Fibroblast of skin of right quadriceps (primary cell): Measurements from ENCODE around the gene ADI1.
"Not testable (repeated sequence)": the region's sequence is repeated elsewhere in the genome, so short reads cannot be mapped to it uniquely, and the experiment has no call there.

Source experiments
- DNase-seq: peaks from one replicate; pipeline ENCODE4 v3.0.0-alpha.2; 2013

The ADI1 gene

DNA sequence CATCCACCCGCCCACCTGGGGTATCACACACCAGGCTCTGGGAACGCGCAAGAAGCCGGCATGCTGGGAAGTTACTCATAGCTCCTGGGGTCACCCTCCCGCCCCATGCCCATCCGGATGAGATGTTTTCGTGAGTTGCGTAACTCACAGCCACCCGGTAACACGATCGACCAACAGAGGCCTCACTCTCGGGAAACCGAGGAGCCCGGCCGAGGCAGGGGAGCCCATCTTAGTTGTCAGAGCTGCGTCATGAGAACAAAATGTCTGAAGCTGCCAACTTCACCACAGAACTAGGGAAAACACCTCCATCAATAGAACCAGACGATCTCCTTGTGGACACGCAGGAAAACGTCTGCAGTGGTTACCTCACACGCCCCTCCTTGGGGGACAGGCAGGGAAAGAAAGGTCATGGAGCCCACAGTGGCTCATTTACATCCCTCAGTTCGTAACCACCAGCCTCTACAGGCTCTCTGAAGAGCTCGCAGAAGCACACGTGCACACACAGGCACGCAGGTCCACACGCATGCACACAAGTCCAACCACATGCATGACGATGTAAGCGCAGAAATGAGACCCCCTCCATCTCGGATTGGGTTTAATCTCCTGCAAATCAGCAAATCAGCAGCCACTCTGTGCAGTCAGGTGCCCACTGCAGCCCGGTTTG, 26.2 kb downstream of the ADI1 start:
- DNase-seq: peak; percentile 35

DNA sequence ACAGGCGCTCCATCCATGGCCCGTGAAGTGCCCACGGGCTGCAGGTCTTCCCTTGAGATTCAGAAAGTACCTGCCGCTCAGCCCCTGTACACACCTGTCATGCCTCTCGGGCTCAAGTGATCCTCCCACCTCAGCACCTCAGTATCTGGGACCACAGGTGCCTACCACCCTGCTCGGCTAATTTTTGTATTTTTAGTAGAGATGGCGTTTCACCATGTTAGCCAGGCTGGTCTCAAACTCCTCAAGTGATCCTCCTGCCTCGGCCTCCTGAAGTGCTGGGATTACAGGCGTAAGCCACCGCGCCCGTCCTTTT, 26.9 kb downstream of the ADI1 start:
- not testable (repeated sequence) for DNase-seq

DNA sequence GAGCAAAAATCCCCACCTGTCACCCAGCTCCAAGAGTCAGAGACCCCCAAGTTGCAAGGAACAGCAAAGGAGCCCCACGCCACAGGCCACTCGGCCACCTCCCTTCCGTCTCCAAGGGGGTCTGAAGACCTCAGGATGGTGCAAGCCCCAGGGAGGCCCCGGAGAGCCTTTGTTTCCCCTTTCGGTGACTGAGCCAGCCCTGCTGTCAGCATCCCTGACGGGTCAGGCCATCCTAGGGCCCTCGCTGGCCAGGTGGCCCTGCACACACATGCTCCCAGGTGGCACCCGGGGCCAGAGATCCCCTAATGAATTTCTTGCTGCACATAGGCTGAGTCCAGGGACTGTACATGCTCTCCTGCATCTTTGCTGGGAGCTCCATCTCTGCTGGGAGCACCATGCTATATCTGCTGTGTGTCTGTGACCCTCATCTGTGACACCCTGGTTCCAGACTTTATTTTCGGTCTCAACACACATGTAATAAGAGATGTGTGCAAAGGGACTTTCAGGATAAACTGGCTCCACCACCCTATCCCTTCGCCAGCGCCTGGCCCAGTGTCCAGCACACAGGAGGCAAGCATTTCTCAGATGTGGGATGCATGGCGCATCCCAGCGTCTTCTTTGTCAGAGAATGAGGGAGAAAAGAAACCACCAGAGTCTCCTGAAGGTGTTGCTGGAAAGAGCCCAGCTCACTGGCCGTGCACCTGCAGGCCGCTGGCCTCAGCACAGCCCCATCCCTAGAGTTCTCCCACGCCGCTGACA, 27.4 kb downstream of the ADI1 start:
- no peak for DNase-seq

DNA sequence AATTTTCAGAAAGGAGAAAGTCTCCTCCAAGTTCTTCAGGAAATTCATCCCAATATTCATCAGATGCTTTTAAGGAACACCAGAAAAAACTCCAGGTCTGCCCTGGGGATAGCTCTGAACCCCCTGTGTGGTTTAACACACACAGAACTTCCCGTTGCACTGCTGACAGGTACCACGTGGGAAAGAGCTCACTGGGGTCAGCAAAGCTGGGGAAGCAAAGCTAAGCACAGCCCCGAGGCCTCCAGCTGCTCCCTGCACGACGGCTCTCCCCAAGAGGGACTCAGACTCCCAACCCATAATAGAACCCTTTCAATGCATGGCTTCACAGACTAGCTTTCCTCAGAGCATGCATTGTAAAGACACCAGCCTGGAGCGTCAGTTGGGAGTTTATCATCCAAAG, 28.0 kb downstream of the ADI1 start:
- no peak for DNase-seq

DNA sequence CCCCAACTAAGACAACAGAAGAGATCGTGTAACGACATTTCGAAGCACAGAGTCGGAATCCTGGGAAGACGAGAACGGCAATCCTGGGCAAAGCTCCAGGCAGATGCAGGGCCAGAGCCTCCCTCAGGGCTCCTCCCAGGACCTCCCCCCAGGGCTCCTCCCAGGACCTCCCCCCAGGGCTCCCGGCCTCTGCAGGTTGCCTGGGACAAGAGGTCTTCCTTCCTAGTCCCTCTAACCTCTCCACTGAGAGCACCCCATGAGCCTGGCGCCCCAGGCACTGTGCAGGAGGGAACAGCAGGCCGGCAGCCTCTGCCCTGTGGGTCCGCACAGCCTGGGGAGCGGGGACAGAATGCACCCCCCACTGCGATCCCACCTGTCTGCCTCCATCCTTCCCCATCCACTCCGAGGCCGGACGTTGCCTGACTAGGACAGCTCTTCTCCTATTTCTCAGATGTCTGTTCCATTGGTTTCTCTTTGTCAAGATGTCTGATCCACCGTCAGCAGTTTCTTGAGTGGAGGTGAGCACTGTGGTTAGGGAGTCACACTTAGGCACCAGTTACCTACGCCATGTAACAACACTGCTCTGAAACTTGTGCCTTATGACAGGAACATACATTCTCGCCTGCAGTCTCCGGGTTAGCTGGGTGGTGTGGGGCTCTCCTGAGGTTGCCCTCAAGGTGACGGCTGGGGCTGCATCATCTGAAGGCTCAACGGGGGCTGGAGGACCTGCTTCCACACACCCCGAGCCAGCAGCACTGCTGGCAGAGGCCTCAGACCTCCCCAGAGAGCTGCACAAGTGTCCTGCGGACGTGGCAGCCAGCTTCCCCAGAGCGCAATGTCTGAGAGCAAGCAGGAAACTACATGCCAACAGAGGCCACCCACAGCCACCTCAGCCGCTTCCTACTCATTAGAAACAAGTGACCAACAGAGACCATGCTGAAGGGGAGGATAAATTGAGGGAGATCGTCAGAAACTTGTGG, 28.9 kb downstream of the ADI1 start:
- no peak for DNase-seq

DNA sequence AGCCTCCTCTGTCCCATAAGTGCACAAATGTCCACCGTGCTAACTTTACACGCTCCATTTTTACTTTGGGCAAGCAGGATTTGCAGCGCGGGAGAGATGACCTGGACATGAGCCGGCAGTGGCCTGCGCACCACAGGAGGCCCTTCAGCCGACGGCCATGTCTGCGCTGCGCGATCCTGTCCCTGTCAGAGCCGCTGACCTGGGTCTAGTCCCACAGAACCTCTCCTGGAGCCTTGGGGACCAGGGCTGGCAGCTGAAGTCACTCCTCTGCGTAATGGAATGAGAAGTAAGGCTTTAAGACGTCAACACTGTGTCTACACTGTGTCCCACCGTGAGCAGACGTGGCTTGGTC, 29.6 kb downstream of the ADI1 start:
- DNase-seq: no peak

DNA sequence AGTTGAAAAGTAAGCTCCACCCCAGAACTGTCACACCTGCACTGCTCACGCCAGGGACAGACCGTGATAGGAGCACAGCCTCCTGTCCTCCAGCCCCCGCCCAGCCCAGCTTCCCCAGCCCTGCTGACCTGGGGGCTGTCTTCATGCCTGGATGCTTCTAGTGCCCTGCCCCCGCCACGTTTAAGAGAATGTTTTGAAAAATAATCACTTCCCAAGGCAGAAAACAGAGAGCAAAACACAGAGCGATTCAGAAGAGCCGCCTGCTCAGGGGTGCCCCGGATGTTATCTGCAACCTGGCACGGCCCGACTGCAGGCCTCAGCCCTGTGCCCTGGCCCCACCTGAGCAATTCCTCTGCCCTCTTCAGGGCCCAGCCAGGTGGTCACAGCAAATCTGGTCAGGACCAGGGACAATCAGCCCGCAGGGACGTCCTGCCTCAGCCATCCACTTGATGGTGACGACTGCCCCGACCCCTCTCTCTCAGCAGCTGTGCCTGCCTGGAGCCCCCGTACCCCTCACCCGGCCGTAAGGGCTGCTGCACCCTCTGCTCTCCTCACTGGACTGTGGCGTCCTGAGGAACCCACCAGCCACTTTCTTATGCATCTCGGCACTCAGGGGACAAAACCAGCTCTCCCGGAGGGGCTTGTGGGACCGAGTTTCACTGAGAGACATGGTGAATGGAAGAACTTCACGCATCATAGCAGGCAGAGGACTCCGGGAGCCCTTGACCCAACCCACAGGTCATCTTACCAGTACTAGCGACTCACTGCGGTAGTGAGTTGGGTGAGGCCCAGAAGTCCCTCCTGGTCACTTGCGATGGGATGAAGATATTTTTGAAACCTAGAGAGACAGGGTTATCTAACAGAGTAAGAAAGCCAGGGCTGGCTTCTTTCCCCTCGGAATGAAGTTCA, 30.2 kb downstream of the ADI1 start:
- no peak for DNase-seq

DNA sequence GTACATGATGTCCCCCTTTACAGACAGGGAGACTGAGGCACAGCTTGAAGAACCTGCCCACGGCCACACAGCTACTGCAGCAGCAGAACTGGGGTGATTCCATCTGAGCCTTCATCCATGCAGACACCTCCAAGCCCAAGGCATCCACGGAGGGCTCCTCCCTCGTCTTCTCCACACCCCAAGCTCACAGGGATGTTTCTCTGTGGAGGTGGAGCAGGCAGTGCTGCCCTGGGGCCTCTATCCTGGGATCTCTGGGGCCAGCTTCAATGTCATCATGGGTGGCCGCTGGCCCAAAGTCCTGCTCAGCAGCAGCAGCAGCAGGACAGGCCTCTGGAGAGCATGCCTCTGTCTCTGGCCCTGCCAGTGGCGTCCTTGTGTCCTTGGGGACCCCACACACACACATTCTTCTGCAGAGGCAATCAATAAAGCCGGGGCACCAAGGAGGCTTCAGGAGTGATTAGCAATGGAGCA, 31.2 kb downstream of the ADI1 start:
- no peak for DNase-seq

DNA sequence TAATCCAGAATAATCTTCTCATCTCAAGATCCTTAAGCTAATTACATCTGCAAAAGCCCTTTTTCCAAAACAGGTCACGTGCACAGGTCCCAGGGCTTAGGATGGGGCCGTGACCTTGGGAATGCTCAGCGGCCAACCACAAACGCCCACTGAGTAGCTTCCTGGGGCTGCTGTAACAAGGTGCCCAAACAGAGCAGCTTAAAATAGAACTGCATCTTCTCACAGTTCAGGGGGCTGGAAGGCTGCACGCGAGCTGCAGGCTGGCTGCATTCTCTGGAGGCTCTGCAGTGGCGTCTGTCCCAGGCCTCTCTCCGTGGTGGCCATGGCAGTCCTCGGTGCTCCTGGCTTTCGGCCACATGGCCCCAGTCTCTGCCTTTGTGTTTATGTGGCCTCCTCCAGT, 31.9 kb downstream of the ADI1 start:
- no peak for DNase-seq

DNA sequence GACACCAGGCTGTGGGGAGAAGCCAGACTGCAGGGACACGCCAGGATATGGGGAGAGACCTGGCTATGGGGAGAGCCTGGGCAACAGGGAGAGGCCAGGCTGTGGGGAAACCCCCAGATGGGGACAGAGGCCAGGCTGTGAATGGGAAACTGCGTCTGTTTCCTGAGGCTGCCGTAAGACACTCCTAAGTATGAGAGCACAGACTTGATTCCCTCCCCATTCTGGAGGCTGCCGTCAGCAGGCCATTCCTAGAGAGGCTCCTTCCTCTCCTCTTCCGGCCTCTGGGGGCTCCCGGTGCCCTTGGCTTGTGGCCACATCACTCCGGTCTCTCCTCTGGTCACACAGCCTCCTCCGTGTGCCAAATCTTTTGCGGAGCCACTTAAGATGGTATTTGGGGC, 32.3 kb downstream of the ADI1 start:
- no peak for DNase-seq

DNA sequence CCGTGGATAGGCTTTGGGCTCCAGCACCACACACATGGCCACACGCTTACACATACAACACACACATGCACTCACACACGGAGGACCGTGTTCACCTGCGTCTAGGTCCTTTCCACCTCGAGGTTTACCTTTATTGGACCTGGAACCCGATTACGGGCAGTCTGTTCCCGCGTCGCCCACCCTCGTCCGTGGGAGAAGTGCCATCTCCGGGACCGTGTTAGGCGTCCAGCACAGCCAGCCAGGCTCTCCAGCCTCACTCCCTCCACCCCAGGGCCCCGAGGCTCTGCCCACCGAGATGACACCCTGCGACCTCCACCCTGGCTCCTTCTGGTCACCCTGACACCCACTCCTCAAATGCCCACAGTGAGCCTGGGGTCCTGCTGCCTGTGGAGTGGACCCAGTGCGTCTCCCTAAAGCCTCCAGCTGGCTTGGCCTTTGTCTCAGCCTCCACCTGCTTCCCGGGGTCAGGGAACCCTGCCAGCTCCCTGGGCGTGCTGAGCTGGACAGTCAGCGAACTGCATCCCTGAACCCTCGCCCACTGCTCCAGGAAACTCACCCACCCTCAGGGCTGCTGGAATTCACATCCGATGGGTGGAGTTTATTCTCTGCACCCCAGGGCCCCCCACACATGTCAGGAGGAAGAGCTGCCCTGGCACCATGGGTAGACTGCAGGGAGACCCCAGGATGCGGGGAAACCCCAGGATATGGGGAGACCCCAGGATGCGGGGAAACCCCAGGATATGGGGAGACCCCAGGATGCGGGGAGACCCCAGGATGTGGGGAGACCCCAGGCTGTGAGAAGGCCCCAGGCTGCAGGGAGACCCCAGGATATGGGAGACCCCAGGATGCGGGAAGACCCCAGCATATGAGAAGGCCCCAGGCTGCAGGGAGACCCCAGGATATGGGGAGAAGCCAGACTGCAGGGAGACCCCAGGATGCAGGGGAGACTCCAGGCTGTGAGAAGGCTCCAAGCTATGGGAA, 33.0 kb downstream of the ADI1 start:
- no peak for DNase-seq

DNA sequence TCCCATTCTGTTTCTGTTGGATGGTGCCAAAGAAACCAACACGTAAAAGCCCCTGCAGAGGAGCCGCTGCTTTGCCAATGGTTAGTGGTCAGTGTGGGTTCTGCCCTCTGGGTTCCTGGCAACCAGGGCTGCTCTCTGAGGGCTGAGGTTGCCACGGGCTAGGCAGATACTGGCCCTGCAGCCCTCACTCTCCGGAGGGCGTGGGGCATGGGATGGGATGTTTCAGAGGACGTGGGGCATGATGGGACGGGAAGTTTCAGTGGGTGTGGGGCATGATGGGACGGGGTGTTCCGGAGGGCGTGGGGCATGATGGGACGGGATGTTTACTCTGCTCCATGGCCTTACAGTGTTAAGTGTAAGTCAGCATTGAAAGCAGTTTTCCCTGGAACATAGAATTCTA, 34.2 kb downstream of the ADI1 start:
- DNase-seq: no peak

DNA sequence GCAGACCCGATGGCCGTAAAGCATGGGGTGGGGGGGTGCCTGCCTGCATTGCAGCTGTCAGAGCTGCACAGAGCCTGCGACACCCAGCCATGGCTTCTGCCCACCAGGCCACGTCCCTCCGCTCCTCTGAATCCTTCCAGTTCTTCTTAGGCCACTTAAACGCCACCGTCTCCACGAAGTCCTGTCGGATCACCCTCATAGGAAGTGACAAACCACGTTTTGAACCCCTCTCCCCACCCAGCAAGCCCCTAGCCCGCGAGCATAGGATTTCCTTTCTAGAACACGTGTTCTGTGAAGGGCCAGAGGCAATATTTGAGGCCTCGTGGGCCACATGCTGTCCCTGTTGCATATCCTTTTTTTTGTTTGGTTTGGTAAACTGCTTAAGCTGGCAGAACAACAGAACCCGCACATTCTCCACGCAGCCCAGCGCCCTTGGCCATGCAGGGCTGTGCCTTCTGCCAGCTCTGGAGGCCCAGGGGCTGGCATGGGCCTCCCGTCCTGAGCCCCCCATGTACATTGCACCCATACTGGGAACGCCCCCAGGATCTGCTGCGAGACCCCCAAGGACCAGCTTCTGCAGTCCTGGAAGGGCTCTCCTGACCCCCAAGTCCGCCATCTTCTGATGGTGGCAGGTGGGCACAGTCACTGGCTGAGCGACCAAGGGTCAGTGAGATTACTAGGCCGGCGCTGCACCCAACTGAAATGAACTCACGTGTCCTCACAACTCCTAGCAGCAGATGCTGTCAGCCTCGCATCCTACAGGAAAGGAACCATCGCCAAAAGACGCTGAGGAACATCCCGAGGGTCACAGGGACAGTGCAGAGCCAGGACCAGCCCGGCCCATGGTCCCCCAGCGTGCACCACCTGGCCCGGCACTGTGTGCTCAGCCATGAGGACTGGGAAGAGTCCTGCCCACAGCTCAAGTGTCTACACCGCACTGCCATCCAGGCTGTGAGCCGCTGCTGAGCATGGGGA, 35.1 kb downstream of the ADI1 start:
- no peak for DNase-seq

DNA sequence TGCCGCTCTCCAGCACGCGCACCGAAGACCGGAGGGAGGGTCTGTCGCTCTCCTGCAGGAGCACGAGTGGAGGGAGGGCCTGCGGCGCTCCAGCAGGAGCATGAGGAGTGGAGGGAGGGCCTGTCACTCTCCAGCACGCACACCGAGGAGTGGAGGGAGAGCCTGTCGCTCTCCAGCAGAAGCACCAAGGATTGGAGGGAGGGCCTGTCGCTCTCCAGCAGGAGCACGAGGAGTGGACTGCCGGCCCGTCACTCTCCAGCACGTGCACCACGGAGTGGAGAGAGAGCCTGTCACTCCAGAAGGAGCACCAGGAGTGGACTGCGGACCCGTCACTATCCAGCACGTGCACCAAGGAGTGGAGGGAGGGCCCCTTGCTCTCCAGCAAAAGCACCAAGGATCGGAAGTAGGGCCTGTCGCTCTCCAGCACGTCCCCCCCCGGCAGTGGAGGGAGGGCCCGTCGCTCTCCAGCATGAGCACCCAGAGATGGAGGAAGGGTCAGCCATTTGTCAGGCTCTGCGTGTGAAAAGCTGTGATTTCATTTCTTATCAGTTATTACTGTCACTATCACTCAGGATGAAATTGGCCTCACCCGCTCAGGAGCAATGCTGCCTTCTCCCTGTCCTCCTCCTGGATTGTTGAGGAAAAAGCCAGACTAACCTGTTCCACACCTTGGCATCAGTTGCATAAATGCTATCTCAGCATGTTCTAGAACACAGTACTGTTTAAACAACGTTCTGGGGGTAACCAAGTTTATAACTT, 35.9 kb downstream of the ADI1 start:
- peak; percentile 94 for DNase-seq

DNA sequence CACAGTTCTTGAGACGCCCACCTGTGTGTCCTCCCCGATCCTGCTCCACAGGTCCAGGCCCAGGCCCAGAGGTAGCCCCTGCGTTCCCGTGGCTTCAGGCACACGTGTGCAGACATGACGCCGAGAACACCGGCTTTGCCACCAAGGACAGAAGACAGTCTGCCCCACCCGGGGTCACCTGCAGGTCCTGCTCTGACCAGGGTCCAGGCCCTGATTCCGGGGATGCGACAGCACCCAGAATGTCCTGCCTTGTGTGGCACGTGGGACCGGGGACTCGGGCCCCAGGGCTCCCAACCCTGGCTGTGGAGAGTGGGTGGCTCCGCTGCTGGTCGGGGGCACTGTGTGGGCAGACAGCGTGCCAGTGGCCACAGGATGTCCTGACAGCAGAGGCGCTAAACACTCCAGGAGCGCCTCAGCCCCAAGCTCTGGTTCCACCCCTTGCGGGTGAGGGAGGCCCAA, 36.9 kb downstream of the ADI1 start:
- no peak for DNase-seq

DNA sequence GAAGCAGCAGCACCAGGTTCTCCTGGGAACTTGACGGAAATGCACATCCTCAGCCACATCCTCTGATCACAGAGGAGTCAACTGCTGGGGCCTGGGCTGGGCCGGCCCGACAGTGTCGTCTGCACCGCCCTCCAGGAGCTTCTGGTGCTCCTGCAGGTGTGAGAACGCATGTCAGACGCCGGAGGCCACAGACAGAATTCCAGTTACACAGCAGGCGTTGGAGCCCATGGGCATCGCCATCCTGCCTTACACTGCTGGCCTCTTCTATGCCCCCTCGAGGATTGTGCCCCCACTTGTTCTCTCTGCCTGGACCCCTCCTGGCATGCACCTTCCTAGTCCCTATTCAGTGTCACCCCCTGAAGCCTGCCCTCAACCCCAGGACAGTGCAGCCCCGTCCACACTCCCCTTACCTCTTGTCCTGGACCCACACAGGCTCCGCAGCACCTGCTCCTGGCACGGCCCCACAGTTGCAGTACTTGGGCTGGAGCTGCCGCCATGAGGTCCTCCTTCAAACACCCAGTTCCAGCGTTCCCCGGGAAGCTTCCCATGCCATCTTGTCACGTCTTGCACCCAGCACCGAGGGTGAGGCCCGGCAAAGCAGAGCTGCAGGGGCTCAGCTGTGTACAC, 37.5 kb downstream of the ADI1 start:
- no peak for DNase-seq

DNA sequence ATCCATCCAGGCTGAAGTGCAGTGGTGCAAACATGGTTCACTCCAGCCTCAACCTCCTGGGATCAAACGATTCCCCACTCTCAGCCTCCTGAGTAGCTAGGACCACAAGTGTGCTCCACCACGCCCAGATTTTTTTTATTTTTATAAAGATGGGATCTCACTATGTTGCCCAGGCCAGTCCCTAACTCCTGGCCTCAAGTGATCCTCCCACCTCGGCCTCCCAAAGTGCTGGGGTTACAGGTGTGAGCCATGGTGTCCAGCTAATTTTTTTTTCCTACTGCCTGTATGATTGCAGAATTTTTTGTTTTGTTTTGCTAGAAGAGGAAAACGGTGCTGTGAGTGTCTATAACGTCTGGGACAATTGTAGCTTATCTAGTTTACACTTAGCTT, 38.3 kb downstream of the ADI1 start:
- no peak for DNase-seq

DNA sequence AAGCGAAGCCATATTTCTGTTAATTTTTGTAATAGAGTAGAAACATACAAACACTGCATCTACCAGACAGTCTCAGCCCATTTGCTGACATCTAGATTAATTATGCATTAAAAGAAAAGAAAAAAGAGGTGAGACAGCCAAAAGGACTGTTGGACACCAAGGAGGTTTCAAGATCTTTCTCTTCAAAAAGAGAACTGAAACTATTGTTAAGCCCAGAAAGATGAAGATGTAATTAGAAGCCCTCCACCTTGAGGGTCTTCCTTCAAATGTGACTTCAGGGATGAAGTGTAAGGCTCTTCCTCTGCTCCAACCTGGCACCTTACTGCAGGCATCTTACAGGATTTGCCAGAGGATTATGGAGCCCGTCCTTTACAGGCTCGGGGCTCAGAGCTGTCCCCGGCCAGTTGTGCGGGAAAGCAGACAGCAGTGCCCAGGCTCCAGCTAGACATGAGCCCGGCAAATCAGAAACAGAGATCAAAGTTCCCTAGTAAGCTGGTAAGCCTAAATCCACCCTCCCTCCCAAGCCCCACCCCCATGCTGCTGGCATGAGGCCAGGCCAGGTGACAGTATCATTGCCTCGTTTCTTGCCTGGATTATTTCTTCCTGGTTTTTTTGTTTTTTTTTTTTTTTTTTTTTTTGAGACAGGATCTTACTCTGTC, 38.9 kb downstream of the ADI1 start:
- DNase-seq: no peak
